WTC11 (cell line): Measurements from ENCODE around the gene NCAM2.

Experiments used
- FOXP4 ChIP-seq: sonication (generic); formaldehyde crosslinking; IDR thresholded peaks from 2 replicates; pipeline ENCODE4 v1.8.0; 2022; ENCODE audit warnings: mild to moderate bottlenecking, missing genetic modification reagents
- NR2C2 ChIP-seq: sonication (generic); formaldehyde crosslinking; IDR thresholded peaks from 2 replicates; pipeline ENCODE4 v1.8.0; 2022; ENCODE audit warnings: mild to moderate bottlenecking, missing genetic modification reagents

GRCh38 chr21:21137986-21138385 lies 139.8 kb downstream of the NCAM2 start:
- TF ChIP-seq NR2C2, result no peak
- no peak for TF ChIP-seq FOXP4 (CRISPR knock-in tag)
